Measurements from ENCODE around the gene FXYD4.

- TF ChIP-seq CTCF (IDR thresholded peaks at IDR 0.05) (no peak), POLR2AphosphoS5 (IDR thresholded peaks at IDR 0.05; ENCODE audit: insufficient read depth in 1 of 2, low read depth in 1 of 2) (no peak), POLR2A (IDR thresholded peaks at IDR 0.05) (no peak)
These were observed 18.5 kb upstream of the FXYD4 start for GRCh38 chr10:43352951-43353350.
